ENCODE data around the gene DGKQ. TPM values are rescaled to one million over a fixed set of nuclear protein-coding genes. Genes with fewer than 3 reads are reported as not detected.

The DGKQ gene
- total and polyA plus RNA-seq, 3 donors from 2014 or later, result 10.8 to 22.7 (median 20.7) TPM

- intact Hi-C loops (cut with DNase I; ENCODE audit: low total_unique reads), result no loop called here
- no peak overlapping the region for H3K27ac ChIP-seq
- H3K9me3 ChIP-seq, result no peaks in the 10 kb centered on the region
- no peaks in the 10 kb centered on the region for H3K36me3 ChIP-seq (ENCODE audit: low read depth, missing control alignments)
- no peak overlapping the region for H3K4me3 ChIP-seq
- H3K4me1 ChIP-seq, result no peaks in the 10 kb centered on the region
- TF ChIP-seq CTCF (IDR thresholded peaks at IDR 0.05), result no peak
- no peak for TF ChIP-seq POLR2A (IDR thresholded peaks at IDR 0.05)
- H3K27me3 ChIP-seq, result no peaks in the 10 kb centered on the region
- WGBS, 2 donors, result 88 to 96% methylated on average over 4 to 24 of the region's 24 CpGs
- DNase-seq, result no peak
Observed at GRCh38 chr4:959338-960139, 13.8 kb downstream of the DGKQ start.

DNA sequence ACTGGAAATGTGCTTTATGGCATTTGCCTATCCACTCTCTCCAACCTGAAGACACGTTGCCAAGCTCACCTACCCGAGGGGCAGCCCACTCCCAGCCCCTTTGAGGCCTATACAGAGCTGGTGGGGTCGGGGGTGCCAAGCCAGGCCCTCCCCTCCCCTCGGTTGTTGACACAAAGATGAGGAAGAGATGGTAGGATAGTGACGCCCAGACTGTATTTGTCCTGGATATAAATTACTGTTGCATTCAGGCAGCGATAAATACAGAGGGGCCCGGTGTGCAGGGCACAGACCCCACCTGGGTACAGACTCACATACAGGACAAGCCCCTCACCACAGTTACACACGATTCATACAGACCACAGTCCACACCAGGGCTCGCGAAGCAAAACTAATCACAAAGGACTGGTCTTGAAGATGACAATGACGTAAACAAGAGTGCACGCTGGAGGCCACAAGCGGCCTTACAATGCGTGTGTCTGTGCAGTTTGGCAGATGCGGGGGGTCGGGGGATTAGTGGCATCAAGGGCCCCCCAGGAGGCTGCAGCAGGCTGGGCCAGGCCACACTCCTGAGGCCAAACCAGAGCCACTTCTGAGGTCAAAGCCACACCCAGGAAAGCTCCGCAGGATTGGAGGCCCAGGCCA is 14.6 kb downstream of the DGKQ start:
- 86 to 89% methylated on average over 17 of the region's 17 CpGs for WGBS, 2 donors
- Histone ChIP-seq H3K4me3 (no peak overlapping the region), H3K27me3 (no peaks in the 10 kb centered on the region), H3K9me3 (no peaks in the 10 kb centered on the region), H3K36me3 (ENCODE audit: low read depth, missing control alignments) (no peaks in the 10 kb centered on the region), H3K4me1 (no peaks in the 10 kb centered on the region), H3K27ac (no peak overlapping the region)
- intact Hi-C loops (cut with DNase I; ENCODE audit: low total_unique reads), result no loop called here
- no peak for DNase-seq
- no peak for TF ChIP-seq POLR2A (IDR thresholded peaks at IDR 0.05)
- no peak for TF ChIP-seq CTCF (IDR thresholded peaks at IDR 0.05)

DNA sequence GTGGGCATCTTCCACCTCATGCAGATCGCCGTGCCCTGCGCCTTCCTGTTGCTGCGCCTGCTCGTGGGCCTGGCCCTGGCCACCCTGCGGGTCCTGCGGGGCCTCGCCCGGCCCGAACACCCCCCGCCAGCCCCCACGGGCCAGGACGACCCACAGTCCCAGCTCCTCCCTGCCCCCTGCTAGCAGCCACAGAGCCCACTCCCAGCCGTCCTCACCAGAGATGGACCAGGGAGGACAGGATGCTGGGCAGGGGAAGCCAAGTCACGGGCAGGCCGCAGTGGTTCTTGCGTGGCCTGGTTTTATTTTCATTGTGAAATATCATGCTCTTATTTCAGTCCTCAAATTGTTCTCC is 15.1 kb downstream of the DGKQ start:
- Histone ChIP-seq H3K36me3 (ENCODE audit: low read depth, missing control alignments) (no peaks in the 10 kb centered on the region), H3K9me3 (no peaks in the 10 kb centered on the region), H3K4me1 (no peaks in the 10 kb centered on the region), H3K27ac (no peak overlapping the region), H3K4me3 (no peak overlapping the region), H3K27me3 (no peaks in the 10 kb centered on the region)
- TF ChIP-seq POLR2A (IDR thresholded peaks at IDR 0.05) (no peak), CTCF (IDR thresholded peaks at IDR 0.05) (no peak)
- WGBS, 2 donors, result 75 to 93% methylated on average over 3 to 12 of the region's 17 CpGs
- no peak for DNase-seq
- intact Hi-C loops (cut with DNase I; ENCODE audit: low total_unique reads), result no loop called here

DNA sequence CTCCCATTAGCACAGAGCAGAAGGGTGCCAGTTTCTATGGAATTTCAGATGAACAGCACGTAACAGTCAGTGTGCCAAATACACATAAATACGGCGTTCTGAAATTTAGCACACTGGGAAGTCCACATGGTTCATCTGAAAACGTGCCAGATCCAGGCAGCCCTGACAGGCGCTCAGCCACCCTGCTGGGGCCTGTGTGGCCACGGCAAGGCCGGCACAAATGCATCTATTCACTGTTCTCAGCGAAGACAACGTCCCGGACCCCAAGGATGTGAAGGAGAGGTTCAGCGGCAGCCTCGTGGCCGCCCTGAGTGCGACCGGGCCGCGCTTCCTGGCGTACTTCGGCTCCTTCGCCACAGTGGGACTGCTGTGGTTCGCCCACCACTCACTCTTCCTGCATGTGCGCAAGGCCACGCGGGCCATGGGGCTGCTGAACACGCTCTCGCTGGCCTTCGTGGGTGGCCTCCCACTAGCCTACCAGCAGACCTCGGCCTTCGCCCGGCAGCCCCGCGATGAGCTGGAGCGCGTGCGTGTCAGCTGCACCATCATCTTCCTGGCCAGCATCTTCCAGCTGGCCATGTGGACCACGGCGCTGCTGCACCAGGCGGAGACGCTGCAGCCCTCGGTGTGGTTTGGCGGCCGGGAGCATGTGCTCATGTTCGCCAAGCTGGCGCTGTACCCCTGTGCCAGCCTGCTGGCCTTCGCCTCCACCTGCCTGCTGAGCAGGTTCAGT is 15.6 kb downstream of the DGKQ start:
- Histone ChIP-seq H3K27me3 (no peaks in the 10 kb centered on the region), H3K4me3 (no peak overlapping the region), H3K9me3 (no peaks in the 10 kb centered on the region), H3K36me3 (ENCODE audit: low read depth, missing control alignments) (no peaks in the 10 kb centered on the region), H3K4me1 (no peaks in the 10 kb centered on the region), H3K27ac (no peak overlapping the region)
- intact Hi-C loops (cut with DNase I; ENCODE audit: low total_unique reads), result no loop called here
- no peak for DNase-seq
- TF ChIP-seq CTCF (IDR thresholded peaks at IDR 0.05) (no peak), POLR2A (IDR thresholded peaks at IDR 0.05) (no peak)
- WGBS, 2 donors, result 79 to 92% methylated on average over 13 to 41 of the region's 45 CpGs
